ENCODE measurements around the gene RGS10.

Gene RGS10

DNA sequence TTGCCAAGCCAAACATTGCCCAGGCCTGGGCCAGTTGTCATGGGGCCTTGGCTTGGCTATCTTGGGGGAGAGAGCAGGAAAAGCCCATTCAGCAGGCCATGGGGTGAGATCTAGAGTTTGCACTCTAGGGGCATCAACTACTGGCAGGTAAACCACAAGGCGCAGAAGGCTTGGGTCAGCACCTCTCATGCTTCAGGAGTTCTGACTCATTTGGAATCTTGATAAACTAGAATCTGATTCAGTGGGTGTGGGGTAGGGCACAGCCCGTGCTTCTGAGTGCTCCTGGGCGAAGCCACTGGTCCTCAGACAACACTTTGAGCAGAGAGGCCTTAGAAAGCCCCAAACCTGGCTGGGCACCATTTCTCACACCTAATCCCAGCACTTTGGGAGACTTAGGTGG, 81.1 kb downstream of the RGS10 start:
- Histone ChIP-seq H3K9me3 (ENCODE audit: control insufficient read depth, low read length) (no peaks in the 10 kb centered on the region), H3K4me1 (ENCODE audit: control insufficient read depth, insufficient read depth, low read length) (no peaks in the 10 kb centered on the region), H3K36me3 (ENCODE audit: control insufficient read depth, insufficient read depth, low read length) (no peaks in the 10 kb centered on the region), H3K4me3 (ENCODE audit: insufficient read depth, low read depth, low read length) (no peak overlapping the region), H3K27ac (ENCODE audit: insufficient read depth, low read depth, low read length, poor library complexity, severe bottlenecking) (no peak overlapping the region), H3K27me3 (ENCODE audit: control insufficient read depth, insufficient read depth, low read length, poor library complexity, severe bottlenecking) (no peaks in the 10 kb centered on the region)
- 94 to 95% methylated on average over 3 of the region's 3 CpGs for WGBS, 2 experiments

DNA sequence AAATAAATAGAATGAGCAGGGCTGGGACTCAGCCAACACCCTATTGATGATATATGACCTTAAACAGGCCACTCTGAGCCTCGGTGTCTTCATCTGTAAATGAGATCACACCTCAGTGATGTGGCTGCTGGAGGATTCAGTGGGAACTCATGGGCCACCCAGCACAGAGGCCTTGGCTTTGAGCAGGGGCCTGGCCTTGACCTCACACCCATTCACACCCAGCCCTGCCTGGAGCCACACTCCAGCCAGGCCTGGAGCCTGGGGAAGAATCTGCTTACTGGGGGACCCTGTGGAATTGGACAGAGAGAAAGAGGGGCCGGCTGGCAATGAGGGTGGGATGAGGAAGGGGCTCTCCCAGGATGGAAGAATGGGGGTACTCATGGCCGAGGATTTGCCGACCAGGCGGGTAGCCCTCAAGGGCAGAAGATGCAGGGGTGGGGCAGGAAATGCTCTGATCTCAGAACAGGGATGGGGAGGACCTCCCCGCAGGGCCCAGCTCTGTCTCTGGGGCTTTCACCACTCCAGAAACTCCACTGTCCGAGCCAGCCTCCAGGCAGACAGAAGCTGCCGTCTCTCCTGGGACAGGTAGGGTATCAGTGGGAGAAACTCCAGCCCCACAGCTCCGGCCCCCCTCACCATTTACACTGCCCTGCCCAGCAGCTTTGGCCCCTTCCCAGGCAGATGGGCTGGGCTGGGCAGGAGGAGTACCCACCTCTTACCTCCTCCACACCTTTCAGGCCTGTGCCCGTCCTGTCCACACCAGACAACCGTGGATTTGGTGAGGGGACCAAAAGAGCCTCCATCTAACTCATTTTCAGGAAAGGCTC, 81.9 kb downstream of the RGS10 start:
- Histone ChIP-seq H3K4me3 (ENCODE audit: insufficient read depth, low read depth, low read length) (no peak overlapping the region), H3K4me1 (ENCODE audit: control insufficient read depth, insufficient read depth, low read length) (no peaks in the 10 kb centered on the region), H3K36me3 (ENCODE audit: control insufficient read depth, insufficient read depth, low read length) (no peaks in the 10 kb centered on the region), H3K9me3 (ENCODE audit: control insufficient read depth, low read length) (no peaks in the 10 kb centered on the region), H3K27me3 (ENCODE audit: control insufficient read depth, insufficient read depth, low read length, poor library complexity, severe bottlenecking) (no peaks in the 10 kb centered on the region), H3K27ac (ENCODE audit: insufficient read depth, low read depth, low read length, poor library complexity, severe bottlenecking) (no peak overlapping the region)
- WGBS, 2 experiments: 91 to 95% methylated on average over 11 of the region's 11 CpGs

GRCh38 chr10:119459681-119460340, 82.7 kb downstream of the RGS10 start:
- H3K4me3 ChIP-seq (ENCODE audit: insufficient read depth, low read depth, low read length): no peak overlapping the region
- H3K9me3 ChIP-seq (ENCODE audit: control insufficient read depth, low read length): no peaks in the 10 kb centered on the region
- 87 to 92% methylated on average over 17 of the region's 17 CpGs for WGBS, 2 experiments
- H3K27me3 ChIP-seq (ENCODE audit: control insufficient read depth, insufficient read depth, low read length, poor library complexity, severe bottlenecking): no peaks in the 10 kb centered on the region
- no peak overlapping the region for H3K27ac ChIP-seq (ENCODE audit: insufficient read depth, low read depth, low read length, poor library complexity, severe bottlenecking)
- H3K4me1 ChIP-seq (ENCODE audit: control insufficient read depth, insufficient read depth, low read length): no peaks in the 10 kb centered on the region
- H3K36me3 ChIP-seq (ENCODE audit: control insufficient read depth, insufficient read depth, low read length): no peaks in the 10 kb centered on the region

DNA sequence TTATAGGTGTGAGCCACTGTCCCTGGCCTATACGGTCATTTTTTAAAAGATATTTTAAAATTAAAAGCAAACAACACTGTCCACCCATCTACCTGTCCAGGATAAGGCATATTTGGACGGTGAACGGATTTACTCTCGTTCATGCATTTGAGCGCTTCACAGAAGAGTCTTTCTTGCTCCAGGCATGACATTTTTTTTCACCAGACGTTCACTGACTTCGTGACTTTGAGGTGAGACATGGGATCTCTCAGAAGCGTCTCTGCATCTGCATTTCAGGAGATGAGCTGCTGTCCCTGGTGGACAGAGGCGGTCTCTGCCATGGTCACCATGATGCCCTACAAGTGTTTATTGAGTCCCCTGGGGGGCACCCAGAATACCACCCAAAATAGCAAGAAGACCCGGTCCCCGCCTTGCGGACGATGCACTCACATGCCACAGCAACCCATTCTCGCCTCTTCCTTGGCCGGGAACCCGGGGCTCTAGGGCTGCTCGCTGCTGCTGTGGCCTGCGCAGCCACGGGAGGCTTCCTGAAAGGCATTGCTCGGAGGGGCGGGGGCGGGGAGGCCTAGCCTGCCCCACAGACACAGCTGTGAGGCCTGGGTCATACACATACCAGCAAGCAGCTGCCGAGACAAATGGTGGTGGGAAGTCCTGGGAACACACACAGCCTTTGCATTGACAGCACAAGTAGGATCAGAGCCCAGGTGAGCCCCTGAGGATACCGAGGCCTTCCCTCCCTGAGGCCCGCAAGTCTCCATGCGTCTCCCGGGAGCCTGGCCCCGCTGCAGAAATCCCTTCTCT, 84.4 kb downstream of the RGS10 start:
- H3K27ac ChIP-seq (ENCODE audit: insufficient read depth, low read depth, low read length, poor library complexity, severe bottlenecking): no peak overlapping the region

GRCh38 chr10:119456435-119456810, 86.1 kb downstream of the RGS10 start:
- H3K27ac ChIP-seq (ENCODE audit: insufficient read depth, low read depth, low read length, poor library complexity, severe bottlenecking): no peak overlapping the region
- no peaks in the 10 kb centered on the region for H3K27me3 ChIP-seq (ENCODE audit: control insufficient read depth, insufficient read depth, low read length, poor library complexity, severe bottlenecking)
- no peaks in the 10 kb centered on the region for H3K9me3 ChIP-seq (ENCODE audit: control insufficient read depth, low read length)
- no peak overlapping the region for H3K4me3 ChIP-seq (ENCODE audit: insufficient read depth, low read depth, low read length)
- no peaks in the 10 kb centered on the region for H3K4me1 ChIP-seq (ENCODE audit: control insufficient read depth, insufficient read depth, low read length)
- WGBS, 2 experiments: 93 to 94% methylated on average over 7 of the region's 7 CpGs
- H3K36me3 ChIP-seq (ENCODE audit: control insufficient read depth, insufficient read depth, low read length): no peaks in the 10 kb centered on the region

More for the DNA sequence above, 84.4 kb downstream of the RGS10 start:
- Histone ChIP-seq H3K4me1 (ENCODE audit: control insufficient read depth, insufficient read depth, low read length) (no peaks in the 10 kb centered on the region), H3K4me3 (ENCODE audit: insufficient read depth, low read depth, low read length) (no peak overlapping the region), H3K9me3 (ENCODE audit: control insufficient read depth, low read length) (no peaks in the 10 kb centered on the region), H3K36me3 (ENCODE audit: control insufficient read depth, insufficient read depth, low read length) (no peaks in the 10 kb centered on the region), H3K27me3 (ENCODE audit: control insufficient read depth, insufficient read depth, low read length, poor library complexity, severe bottlenecking) (no peaks in the 10 kb centered on the region)
- WGBS, 2 experiments: 87% methylated on average over 28 of the region's 28 CpGs

DNA sequence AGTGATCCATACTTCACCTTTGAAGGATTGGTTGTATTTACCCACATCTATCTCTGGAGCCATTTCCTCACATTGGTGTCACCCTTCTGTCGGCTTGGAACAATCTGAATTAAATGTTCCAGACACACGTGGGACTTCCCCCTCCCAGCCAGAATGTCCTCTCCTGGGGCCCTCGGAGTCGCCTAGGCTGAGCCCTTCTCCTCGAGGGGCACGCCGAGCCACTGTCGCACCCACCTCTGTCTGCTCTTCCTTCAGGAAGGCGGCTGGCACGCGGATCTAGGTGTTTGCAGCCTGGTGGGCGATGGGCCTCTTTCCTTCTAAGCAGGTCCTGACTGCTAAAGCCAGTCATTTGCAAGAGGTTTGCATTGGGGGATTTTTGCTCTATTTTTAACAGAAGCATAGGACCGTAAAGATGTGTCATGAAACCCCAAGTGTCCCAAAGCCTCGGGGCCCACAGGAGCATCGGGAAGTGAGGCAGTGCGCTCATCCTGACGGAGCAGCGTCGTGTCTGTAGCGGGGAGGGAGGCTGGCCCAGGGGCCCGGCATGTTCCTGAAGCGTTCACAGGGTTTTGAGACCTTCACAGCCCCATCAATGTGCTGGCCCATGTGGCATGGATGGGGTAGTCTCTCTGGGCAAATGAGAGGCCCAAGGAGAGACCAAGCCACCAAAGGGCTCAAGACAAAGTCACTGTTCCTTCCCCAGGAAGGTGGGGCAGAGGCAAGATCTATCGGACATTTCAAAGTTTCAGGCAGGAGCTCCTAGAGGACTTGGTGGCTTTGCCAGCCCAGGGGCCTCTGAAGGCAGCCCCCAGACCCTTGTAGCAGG, 86.7 kb downstream of the RGS10 start:
- no peak overlapping the region for H3K27ac ChIP-seq (ENCODE audit: insufficient read depth, low read depth, low read length, poor library complexity, severe bottlenecking)

DNA sequence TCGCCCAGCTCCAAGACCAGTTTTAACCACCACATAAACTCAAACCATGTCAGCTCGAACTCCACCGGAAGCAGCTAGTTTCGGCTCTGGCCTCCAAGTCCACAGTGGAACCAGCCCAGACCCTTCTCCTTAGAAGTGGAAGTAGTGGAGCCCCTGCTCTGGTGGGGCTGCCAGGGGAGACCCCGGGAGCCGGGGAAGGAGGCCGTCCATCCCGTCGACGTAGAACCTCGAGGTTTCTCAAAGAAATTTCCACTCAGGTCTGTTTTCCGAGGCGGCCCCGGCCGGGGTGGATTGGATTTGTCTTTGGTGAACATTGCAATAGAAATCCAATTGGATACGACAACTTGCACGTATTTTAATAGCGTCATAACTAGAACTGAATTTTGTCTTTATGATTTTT, 87.5 kb downstream of the RGS10 start:
- Histone ChIP-seq H3K27ac (ENCODE audit: insufficient read depth, low read depth, low read length, poor library complexity, severe bottlenecking) (no peak overlapping the region), H3K4me3 (ENCODE audit: insufficient read depth, low read depth, low read length) (no peak overlapping the region), H3K27me3 (ENCODE audit: control insufficient read depth, insufficient read depth, low read length, poor library complexity, severe bottlenecking) (no peaks in the 10 kb centered on the region), H3K36me3 (ENCODE audit: control insufficient read depth, insufficient read depth, low read length) (no peaks in the 10 kb centered on the region), H3K9me3 (ENCODE audit: control insufficient read depth, low read length) (no peaks in the 10 kb centered on the region), H3K4me1 (ENCODE audit: control insufficient read depth, insufficient read depth, low read length) (no peaks in the 10 kb centered on the region)
- 95 to 96% methylated on average over 18 of the region's 18 CpGs for WGBS, 2 experiments

More for the DNA sequence above, 86.7 kb downstream of the RGS10 start:
- Histone ChIP-seq H3K36me3 (ENCODE audit: control insufficient read depth, insufficient read depth, low read length) (no peaks in the 10 kb centered on the region), H3K4me3 (ENCODE audit: insufficient read depth, low read depth, low read length) (no peak overlapping the region), H3K9me3 (ENCODE audit: control insufficient read depth, low read length) (no peaks in the 10 kb centered on the region), H3K27me3 (ENCODE audit: control insufficient read depth, insufficient read depth, low read length, poor library complexity, severe bottlenecking) (no peaks in the 10 kb centered on the region), H3K4me1 (ENCODE audit: control insufficient read depth, insufficient read depth, low read length) (no peaks in the 10 kb centered on the region)
- 93 to 94% methylated on average over 23 of the region's 23 CpGs for WGBS, 2 experiments

DNA sequence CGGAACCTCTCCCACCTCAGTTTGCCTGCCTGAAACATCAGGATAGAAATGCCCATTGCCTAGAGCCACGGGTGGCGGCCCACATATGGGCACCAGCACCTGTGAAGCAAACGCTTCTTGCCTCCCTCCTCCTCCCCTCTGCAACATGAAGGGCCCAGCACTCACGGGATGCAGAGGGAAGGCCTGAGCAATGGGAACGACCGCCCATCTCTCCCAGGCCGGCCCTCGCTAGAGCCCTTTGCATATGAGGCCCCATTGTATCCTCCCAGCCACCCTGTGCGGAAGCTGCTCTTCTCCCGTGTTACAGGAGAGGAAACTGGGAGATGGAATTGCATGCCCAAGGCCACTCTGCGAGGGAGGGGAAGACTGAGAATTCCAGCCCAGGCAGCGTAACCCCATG, 88.2 kb downstream of the RGS10 start:
- Histone ChIP-seq H3K9me3 (ENCODE audit: control insufficient read depth, low read length) (no peaks in the 10 kb centered on the region), H3K27ac (ENCODE audit: insufficient read depth, low read depth, low read length, poor library complexity, severe bottlenecking) (no peak overlapping the region), H3K4me3 (ENCODE audit: insufficient read depth, low read depth, low read length) (no peak overlapping the region), H3K27me3 (ENCODE audit: control insufficient read depth, insufficient read depth, low read length, poor library complexity, severe bottlenecking) (no peaks in the 10 kb centered on the region), H3K36me3 (ENCODE audit: control insufficient read depth, insufficient read depth, low read length) (no peaks in the 10 kb centered on the region), H3K4me1 (ENCODE audit: control insufficient read depth, insufficient read depth, low read length) (no peaks in the 10 kb centered on the region)
- 57 to 61% methylated on average over 13 of the region's 13 CpGs for WGBS, 2 experiments

DNA sequence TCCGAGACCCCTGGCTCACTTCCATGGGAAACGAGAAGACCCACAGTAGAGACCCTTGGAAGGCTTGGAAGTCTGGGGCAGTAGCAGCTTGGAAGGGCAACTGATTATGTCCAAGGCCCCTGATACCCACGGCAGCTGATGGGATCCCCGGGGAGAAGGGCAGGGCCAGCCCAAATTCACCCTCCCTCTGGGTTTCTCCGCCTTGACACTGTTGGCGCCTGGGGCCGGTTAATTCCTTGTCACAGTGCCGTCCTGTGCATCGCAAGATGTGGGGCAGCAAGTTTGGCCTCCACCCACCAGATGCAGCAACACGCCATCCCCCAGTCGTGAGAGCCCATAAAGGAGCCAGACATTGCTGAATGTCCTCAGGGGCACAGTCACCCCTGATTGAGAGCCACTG, 89.2 kb downstream of the RGS10 start:
- 89 to 92% methylated on average over 11 of the region's 11 CpGs for WGBS, 2 experiments
- Histone ChIP-seq H3K27ac (ENCODE audit: insufficient read depth, low read depth, low read length, poor library complexity, severe bottlenecking) (no peak overlapping the region), H3K27me3 (ENCODE audit: control insufficient read depth, insufficient read depth, low read length, poor library complexity, severe bottlenecking) (no peaks in the 10 kb centered on the region), H3K9me3 (ENCODE audit: control insufficient read depth, low read length) (no peaks in the 10 kb centered on the region), H3K4me1 (ENCODE audit: control insufficient read depth, insufficient read depth, low read length) (no peaks in the 10 kb centered on the region), H3K4me3 (ENCODE audit: insufficient read depth, low read depth, low read length) (no peak overlapping the region), H3K36me3 (ENCODE audit: control insufficient read depth, insufficient read depth, low read length) (no peaks in the 10 kb centered on the region)

Data from ectodermal cell (in vitro differentiated cells).